Upper lobe of left lung (tissue), 4 donors: ENCODE results near the gene ARHGEF12.

Experiments used
- EP300 ChIP-seq, 4 donors: sonication (generic); formaldehyde crosslinking; IDR thresholded peaks; one replicate each; pipeline ENCODE4 v1.5.1; 2017; ENCODE audit warnings: antibody characterized with exemption in 4 of 4, control low read depth in 2 of 4
- POLR2A ChIP-seq, 4 donors: fragments of 450-650 bp; IDR thresholded peaks; one replicate each; pipeline ENCODE4 v1.5.1; 2016 to 2017; ENCODE audit warnings: antibody characterized with exemption in 4 of 4, mild to moderate bottlenecking in 2 of 4
- POLR2AphosphoS5 ChIP-seq, 2 donors: sonication (generic); formaldehyde crosslinking; IDR thresholded peaks; one replicate each; pipeline ENCODE4 v1.5.1; 2017; ENCODE audit warnings: antibody characterized with exemption in 2 of 2
- TF ChIP-seq, protein P1 (sequence below), 6 experiments: fragments of 450-650 bp in 4 of 6; fragments of 200-600 bp in 2 of 6; sonication (generic) in 2 of 6; IDR thresholded peaks; one replicate each; pipeline ENCODE4 v1.5.1; 2016 to 2019; ENCODE audit warnings: antibody characterized with exemption in 6 of 6

DNA sequence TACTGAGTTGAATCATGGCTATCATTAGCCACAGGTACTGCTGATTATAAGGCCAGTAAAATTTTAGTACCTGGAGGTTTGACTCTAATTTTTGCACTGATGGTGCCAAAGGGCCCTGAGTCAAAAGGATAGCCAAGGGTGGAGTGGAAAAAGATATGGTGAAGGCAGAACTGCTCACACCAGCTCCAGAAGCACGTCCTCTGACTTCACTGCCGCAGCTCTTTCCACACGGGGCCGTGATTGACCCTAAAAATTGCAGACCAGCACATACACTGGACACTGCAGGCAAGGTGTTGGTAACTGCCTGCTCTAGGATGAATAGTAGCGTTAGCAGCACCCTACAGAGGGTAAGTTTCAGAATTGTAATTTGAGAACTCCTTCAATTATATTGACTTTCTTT, 149.9 kb downstream of the ARHGEF12 start:
- TF ChIP-seq, protein P1, sequence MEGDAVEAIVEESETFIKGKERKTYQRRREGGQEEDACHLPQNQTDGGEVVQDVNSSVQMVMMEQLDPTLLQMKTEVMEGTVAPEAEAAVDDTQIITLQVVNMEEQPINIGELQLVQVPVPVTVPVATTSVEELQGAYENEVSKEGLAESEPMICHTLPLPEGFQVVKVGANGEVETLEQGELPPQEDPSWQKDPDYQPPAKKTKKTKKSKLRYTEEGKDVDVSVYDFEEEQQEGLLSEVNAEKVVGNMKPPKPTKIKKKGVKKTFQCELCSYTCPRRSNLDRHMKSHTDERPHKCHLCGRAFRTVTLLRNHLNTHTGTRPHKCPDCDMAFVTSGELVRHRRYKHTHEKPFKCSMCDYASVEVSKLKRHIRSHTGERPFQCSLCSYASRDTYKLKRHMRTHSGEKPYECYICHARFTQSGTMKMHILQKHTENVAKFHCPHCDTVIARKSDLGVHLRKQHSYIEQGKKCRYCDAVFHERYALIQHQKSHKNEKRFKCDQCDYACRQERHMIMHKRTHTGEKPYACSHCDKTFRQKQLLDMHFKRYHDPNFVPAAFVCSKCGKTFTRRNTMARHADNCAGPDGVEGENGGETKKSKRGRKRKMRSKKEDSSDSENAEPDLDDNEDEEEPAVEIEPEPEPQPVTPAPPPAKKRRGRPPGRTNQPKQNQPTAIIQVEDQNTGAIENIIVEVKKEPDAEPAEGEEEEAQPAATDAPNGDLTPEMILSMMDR (IDR thresholded peaks at IDR 0.05), result no peak
- TF ChIP-seq POLR2AphosphoS5 (IDR thresholded peaks at IDR 0.05) (no peak), POLR2A (IDR thresholded peaks at IDR 0.05) (no peak), EP300 (IDR thresholded peaks at IDR 0.05) (no peak)
